Measurements from ENCODE around the gene SLC43A3.
A peak's percentile ranks its signal among the peaks of the same experiment; 100 is the strongest.

The SLC43A3 gene

DNA sequence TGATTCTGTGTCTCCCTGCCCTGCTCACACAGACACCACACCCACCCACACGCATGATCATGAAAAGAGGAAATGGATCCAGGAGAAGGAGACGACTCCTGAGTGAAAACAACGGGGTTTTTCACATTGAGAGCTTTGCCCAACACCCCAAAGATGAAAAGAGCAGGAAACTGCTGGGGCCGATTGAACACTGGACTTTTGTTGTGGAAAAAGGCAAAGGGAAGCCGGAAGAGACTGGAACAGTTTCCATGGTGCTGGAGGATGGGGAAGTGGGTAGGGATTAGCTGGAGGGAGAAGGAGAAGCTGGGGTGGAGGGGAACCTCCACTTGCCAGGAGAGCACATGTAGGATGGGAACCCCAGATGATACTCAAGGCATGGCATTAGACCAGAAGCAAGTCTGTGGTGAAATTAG is 5.2 kb upstream of the SLC43A3 start:
- DNase-seq, result no peak
- intact Hi-C loops (cut with DNase I), result no loop called here

DNA sequence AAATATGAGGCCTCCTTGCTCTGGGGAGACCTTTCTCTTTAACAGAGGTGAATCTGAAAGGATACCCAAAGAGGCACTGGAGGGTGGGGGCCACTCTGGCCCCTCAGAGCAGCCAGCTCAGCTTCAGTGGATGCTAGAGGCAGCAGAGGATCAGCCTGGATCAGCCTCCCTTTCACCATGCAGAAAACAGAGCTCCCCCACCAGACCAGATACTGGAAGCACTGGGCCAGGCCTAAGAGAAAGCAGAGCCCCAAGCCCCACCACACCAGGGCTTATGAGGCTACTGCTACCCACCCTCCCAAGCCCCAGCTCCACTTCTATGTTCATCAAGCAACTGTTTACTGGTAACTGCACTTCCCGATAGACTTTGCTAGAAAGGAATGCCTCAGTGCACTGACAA is 4.0 kb upstream of the SLC43A3 start:
- DNase-seq, result peak in 1 of 10 donors; percentile 31
- intact Hi-C loops (cut with DNase I), result no loop called here

- intact Hi-C loops (cut with DNase I), result no loop called here
- DNase-seq, result no peak
Measured at GRCh38 chr11:57429946-57430345, 3.0 kb upstream of the SLC43A3 start.

DNA sequence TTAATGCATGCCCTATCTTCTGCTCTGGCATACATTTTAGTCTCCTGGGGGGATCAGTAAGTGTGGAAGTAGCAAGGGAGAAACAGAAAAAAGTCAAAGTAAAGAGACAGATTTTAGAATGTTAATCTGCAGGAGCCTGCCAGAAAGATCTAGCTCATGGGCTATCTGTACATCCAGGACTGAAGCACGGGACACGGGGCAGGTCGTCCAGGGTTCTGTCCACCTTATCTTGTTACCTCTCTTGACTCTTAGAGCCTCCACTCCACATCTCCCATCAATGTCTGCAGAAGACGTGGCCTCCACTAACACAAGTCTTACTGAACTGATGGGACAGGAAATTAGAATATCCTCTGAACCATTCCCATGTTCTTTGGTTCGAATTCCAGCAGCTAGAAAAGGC is 1.7 kb upstream of the SLC43A3 start:
- no peak for DNase-seq
- intact Hi-C loops (cut with DNase I), result no loop called here

DNA sequence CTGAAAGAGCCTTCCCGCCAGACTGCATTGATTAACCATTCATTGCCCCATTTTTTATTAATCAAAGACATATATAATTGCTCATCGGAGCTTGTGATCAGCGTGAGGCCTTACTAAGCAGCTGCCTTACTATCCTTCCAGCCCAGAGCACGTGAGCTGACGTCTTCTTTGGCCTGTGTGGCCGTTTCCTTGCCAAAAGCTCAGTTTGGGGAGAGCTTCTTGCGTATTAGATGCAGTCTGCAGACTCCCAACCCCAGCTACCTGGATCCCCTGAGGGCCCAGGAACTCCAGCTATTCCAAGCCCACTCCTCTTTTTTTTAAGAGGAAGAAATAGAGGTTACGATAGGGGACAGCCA is 784 bp upstream of the SLC43A3 start:
- intact Hi-C loops (cut with DNase I), result no loop called here
- DNase-seq, result peak in 4 of 10 donors; percentile 31 to 80 (median 56)

DNA sequence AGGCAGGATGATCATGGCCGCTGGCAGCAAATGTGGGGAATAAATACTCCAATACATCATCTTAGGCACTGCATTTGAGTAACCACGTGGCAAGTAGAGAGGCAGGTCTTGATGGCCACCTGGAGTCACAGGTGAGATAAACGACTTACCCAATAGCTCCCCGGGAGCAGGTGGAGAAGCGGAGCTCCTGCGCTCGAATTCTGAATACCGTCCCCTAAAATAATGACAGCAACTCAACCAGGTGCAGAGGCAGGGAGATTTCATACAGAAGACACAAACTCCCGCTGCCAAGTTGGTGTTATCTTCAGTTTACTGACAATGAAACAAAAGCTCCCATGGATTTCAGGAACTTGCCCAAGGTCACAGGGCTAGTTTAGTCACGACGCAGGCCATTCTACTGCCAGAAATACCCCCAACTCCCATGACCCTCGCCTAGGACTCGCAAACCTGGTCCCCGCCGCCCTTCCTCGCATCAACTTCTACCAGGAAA is 437 bp downstream of the SLC43A3 start:
- intact Hi-C loops (cut with DNase I), result no loop called here
- DNase-seq, result peak in 1 of 10 donors; percentile 30

DNA sequence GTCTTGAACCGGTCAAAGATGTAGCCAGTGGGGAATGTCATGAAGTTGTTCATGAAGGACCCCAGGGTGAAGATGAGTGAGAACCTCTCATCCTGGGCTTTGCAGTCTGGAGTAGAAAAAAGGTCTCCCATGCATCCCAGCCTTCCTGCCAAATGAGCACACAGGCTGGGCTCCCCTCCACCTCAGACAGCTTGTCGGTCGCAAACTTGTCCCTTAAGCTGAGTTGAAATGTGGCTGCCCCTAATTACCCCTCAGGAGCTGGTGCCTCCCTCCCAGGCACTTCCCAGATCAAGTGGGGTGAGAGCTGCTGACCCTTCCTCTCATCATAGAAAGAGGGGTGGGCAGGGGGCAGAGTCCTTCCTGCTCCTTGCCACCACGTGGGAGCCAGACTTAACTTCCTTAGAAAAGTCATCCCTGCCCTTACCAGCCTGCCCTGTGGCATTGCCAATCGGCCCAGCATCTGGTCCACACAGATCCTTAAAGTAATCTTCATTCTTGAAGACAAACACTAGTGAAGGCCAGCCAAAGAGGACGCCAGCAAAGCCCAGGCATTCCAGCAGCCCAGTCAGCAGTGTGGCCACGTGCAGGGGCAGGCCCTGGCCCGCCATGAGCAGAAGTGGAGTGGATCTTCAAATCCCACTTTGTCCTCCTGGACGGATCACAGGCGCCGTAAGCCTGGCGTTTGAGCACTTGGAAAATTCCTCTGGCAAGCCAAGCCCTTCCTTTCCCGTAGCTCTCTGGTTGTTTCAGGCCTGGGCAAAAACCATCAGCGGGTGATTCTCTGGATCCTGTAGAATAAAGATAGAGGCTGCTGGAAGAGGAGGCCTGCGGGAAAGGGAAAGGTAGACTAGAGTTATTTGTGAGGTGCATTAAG is 1.1 kb downstream of the SLC43A3 start:
- intact Hi-C loops (cut with DNase I), result no loop called here

DNA sequence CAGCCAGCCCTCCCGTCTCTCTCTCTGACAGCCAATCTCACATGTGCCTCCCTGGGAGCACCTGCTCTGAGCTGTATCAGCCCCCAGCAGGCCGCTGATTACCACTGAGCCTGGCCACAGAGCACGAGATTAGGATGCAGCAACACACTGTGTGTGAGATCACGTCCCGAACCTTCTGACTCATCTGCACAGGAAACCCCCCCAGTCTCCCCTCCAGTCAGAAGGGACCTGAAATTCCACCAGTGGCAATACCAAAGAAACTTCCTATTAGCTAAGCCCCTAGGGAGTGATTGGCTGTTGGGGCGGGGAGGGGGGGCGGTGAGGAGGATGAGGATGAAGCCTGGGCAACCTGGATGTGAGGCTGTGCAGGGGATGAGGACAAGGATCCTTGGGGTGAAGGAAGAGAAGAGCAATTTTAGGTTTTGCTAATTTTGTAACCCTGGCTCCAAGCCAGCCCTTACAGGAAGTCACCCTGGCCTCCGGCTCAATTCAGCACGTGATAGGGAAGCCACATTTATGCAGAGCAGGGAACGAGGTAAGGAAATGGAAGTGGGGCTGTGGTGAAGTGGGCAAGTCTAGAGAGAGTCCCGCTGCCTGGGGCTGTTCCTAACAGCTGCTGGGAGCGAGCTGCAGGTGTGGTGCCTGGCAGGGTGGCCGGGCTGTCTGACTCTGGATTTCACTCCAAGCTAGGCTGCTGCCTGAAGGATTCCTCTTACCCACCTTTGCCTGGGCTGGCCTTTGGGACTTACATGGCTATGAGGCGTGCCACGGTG is 1.9 kb downstream of the SLC43A3 start:
- intact Hi-C loops (cut with DNase I), result no loop called here
- peak in 2 of 10 donors; percentile 32 to 70 for DNase-seq

More for the DNA sequence above, 1.1 kb downstream of the SLC43A3 start:
- DNase-seq, result peak in 1 of 10 donors; percentile 77

- intact Hi-C loops (cut with DNase I), result no loop called here
- peak in 1 of 10 donors; percentile 49 for DNase-seq
Measured at GRCh38 chr11:57424137-57424791, 2.7 kb downstream of the SLC43A3 start.

DNA sequence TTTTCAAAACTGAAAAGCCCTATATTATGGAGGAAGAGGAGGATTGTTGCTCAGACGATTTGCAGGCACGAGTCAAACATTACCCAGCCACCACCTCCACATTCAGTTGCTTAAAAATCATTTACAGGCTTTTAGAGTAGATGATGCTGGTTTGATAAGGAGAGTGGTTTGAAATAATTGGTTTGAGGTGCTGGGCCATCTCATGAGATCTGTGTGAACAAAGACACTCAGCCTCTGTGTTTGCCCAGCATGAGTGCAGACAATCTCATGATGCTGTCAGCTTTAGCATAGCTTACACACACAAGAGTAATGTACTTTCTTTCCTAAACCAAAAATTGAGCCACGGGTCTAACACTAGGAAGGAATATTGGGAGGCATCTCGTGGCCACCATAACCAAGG is 4.3 kb downstream of the SLC43A3 start:
- DNase-seq, result no peak
- intact Hi-C loops (cut with DNase I), result no loop called here

GRCh38 chr11:57421805-57422204 is 5.1 kb downstream of the SLC43A3 start:
- intact Hi-C loops (cut with DNase I), result no loop called here
- no peak for DNase-seq

DNA sequence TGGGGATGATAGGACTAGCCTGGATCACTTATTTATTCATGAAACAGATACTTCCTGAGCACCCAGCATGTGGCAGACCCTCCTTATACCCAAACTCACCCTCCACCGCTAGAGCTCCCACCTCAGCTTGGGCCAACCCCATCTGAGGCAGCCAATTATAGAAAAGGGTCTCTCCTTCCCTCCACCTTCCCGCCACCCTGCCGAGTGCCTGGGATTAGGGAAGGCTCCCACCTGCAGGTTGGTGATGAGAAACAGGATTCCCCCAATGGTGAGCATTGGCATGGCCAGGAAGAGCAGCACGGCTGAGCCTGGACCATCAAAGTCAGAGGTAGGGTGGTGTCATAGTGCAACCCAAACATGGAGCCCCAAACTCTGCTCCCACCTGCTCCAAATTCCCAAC is 5.9 kb downstream of the SLC43A3 start:
- intact Hi-C loops (cut with DNase I), result no loop called here
- DNase-seq, result no peak

DNA sequence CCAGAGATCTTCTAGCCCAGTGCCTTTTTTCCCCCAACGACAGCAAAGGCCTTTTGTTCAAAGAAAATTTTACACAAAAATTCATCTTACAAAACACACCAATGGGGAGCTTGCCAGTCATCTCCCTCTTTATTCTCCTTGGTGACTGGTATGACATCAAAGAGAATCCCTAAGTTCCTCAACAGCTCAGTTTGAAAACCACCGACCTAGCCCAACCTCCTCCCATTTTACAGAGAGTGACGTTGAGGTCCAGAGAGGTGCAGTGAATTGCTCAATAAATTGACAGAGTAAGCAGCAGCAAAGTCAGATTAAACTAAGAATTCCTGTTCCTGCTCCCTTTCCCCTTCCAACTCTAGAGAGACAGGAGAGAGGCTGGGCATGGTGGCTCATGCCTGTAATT is 7.8 kb downstream of the SLC43A3 start:
- intact Hi-C loops (cut with DNase I), result no loop called here
- DNase-seq, result no peak

DNA sequence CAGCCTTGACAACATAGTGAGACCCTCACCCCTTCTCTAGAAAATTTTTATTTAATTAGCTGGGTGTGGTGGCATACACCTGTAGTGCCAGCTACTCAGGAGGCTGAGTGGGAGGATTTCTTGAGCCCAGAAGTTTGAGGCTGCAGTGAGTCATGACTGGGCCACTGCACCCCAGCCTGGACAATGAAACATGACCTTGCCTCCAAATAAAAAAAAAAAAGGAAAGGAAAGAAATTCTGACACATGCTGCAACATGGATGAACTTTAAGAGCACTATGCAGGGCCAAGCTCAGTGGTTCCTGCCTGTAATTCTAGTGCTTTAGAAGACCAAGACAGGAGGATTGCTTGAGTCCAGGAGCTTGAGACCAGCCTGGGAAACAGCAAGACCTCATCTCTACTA is 8.8 kb downstream of the SLC43A3 start:
- intact Hi-C loops (cut with DNase I), result no loop called here
- DNase-seq, result no peak

DNA sequence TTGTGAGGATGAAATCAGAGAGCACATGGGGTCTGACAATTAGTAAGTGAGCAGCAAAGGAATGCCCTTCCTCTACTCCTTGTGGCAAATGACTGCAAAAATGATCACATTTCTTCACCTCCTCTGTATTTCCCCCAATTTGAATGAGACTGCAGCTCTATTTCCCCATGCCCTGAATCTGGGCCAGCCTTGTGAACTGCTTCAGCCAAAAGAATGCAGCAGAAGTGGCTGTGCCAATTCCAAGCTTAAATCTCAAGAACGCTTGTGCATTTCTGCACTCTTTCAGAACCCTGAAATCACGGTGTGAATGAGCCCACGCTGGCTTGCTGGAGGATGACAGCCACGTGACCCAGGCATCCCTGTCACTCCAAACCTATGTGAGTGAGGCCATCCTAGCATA is 9.9 kb downstream of the SLC43A3 start:
- intact Hi-C loops (cut with DNase I), result no loop called here
- no peak for DNase-seq

DNA sequence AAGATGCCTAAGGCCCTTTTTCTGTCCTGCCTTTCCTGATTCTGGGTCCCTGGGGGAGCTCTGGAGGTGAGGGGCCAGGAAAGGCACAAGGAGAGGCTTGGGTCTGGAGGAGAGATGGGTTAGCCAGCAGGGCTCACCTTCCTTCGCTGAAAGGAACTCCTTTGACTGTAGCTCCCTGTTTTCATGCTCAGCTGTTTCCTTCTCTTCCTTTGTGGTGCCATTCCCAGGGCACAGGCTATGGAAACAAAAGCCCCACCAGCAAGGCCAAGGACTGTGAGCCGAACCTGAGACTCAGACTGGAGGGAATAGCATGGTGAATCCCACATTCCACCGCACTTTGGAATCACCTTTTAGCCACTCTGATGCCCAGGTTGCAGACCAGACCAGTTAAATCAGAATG is 10.5 kb downstream of the SLC43A3 start:
- DNase-seq, result no peak

DNA sequence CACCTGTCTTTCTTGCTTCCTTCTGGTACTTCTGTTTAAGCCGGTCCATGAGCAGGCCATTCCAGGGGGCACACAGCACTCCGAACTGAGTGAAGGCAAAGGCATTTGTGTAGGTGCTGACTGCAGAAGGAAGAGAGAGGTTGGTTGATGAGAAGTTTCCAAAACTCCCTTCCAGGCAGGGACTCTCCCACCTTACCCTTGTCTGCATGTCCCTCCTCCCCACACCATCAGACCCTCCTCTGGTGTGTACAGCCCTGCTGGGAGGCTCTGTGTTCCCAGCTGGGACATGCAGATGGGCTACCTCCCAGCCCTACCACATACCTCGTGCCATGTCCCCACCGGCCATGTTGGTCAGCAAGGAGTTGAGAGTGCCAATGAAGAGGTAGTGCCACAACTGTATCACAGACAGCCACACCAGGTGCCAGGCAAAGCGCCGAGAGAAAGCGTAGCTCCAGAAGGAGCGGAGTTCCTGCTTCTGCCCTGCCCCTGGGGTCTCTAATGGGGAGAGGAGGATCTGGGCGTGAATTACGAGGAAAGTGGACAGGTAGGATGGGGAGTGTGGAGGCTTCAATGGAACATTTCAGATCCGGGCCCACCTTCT is 12.2 kb downstream of the SLC43A3 start:
- no peak for DNase-seq
- intact Hi-C loops (cut with DNase I), result no loop called here

More for the DNA sequence above, 10.5 kb downstream of the SLC43A3 start:
- intact Hi-C loops (cut with DNase I), result no loop called here

- intact Hi-C loops (cut with DNase I), result no loop called here
- DNase-seq, result no peak
Measured at GRCh38 chr11:57413681-57414080, 13.2 kb downstream of the SLC43A3 start.

GRCh38 chr11:57410287-57410686 is 16.6 kb downstream of the SLC43A3 start:
- no peak for DNase-seq
- intact Hi-C loops (cut with DNase I), result no loop called here

- intact Hi-C loops (cut with DNase I), result no loop called here
- no peak for DNase-seq
Measured at GRCh38 chr11:57409321-57410100, 17.4 kb downstream of the SLC43A3 start.
